Neural cell (in vitro differentiated cells): ENCODE measurements around the gene SLC38A7. TPM values are rescaled to one million over a fixed set of nuclear protein-coding genes. Genes with fewer than 3 reads are reported as not detected.

Experiments
- H2AFZ ChIP-seq: fragments of 200-600, 300-800 bp; sonication (generic), shearing (Covaris generic); 2 replicates; pipeline ENCODE4 v1.6.0; 2014; ENCODE audit warnings: low read depth, mild to moderate bottlenecking, antibody characterized with exemption, low read length, moderate library complexity
- H3F3A ChIP-seq: fragments of 200-600 bp; shearing (Covaris generic); 2 replicates; pipeline ENCODE4 v1.6.1; 2016; ENCODE audit warnings: mild to moderate bottlenecking, moderate library complexity, mixed read lengths, antibody characterized with exemption, low read length; ENCODE audit not compliant: insufficient read depth, poor library complexity, severe bottlenecking
- H3K27ac ChIP-seq: fragments of 200-600, 300-800 bp; sonication (generic), shearing (Covaris generic); 2 replicates; pipeline ENCODE4 v1.5.1; 2014; ENCODE audit warnings: mild to moderate bottlenecking, low read length, moderate library complexity
- H3K27me3 ChIP-seq: fragments of 300-800, 200-600 bp; sonication (generic), shearing (Covaris generic); 2 replicates; pipeline ENCODE4 v1.6.0; 2014; ENCODE audit warnings: mild to moderate bottlenecking, low read depth, low read length, moderate library complexity; ENCODE audit not compliant: insufficient read depth
- H3K36me3 ChIP-seq: fragments of 300-800, 200-600 bp; sonication (generic), shearing (Covaris generic); 2 replicates; pipeline ENCODE4 v1.5.1; 2014; ENCODE audit warnings: mild to moderate bottlenecking, antibody characterized with exemption, low read length, moderate library complexity; ENCODE audit not compliant: insufficient read depth
- H3K4me2 ChIP-seq: fragments of 300-800, 200-600 bp; sonication (generic), shearing (Covaris generic); 2 replicates; pipeline ENCODE4 v1.6.0; 2014; ENCODE audit warnings: mild to moderate bottlenecking, low read length
- H3K4me3 ChIP-seq: fragments of 300-800, 200-600 bp; sonication (generic), shearing (Covaris generic); 2 replicates; pipeline ENCODE4 v1.5.1; 2014; ENCODE audit warnings: mild to moderate bottlenecking, low read length, moderate library complexity
- H3K79me2 ChIP-seq: fragments of 200-600 bp; shearing (Covaris generic); replicated peaks from 2 replicates; pipeline ENCODE4 v1.6.0; 2014; ENCODE audit warnings: mild to moderate bottlenecking, low read length, moderate library complexity; ENCODE audit not compliant: insufficient read depth
- H3K9ac ChIP-seq: fragments of 300-800, 200-600 bp; sonication (generic), shearing (Covaris generic); 2 replicates; pipeline ENCODE4 v1.6.1; 2016; ENCODE audit warnings: mild to moderate bottlenecking, low read length, mixed read lengths
- H3K9me2 ChIP-seq: fragments of 200-600 bp; shearing (Covaris generic); 2 replicates; pipeline ENCODE4 v1.6.1; 2016; ENCODE audit warnings: mild to moderate bottlenecking, low read length, mixed read lengths; ENCODE audit not compliant: insufficient read depth
- H3K9me3 ChIP-seq: fragments of 200-600, 300-800 bp; sonication (generic), shearing (Covaris generic); 2 replicates; pipeline ENCODE4 v1.6.1; 2016; ENCODE audit warnings: mild to moderate bottlenecking, mixed run types, low read length, moderate library complexity, mixed read lengths
- H4K20me1 ChIP-seq: fragments of 200-600 bp; shearing (Covaris generic); 2 replicates; pipeline ENCODE4 v1.6.1; 2016; ENCODE audit warnings: mild to moderate bottlenecking, mixed run types; ENCODE audit not compliant: insufficient read depth
- CTCF ChIP-seq: fragments of 450-650 bp; IDR thresholded peaks from 2 replicates; pipeline ENCODE4 v1.5.1; 2014; ENCODE audit warnings: antibody characterized with exemption, mild to moderate bottlenecking, moderate library complexity; ENCODE audit not compliant: poor library complexity, severe bottlenecking
- EP300 ChIP-seq: fragments of 450-650 bp; conservative IDR thresholded peaks from 2 replicates; pipeline ENCODE4 v1.6.1; 2014; ENCODE audit warnings: antibody characterized with exemption, mild to moderate bottlenecking, moderate library complexity; ENCODE audit not compliant: poor library complexity, severe bottlenecking
- EZH2 ChIP-seq: fragments of 200-600, 300-800 bp; shearing (Covaris generic), sonication (generic); IDR thresholded peaks from 2 replicates; pipeline ENCODE4 v1.6.1; 2014; ENCODE audit warnings: antibody characterized with exemption, low read length, borderline replicate concordance, mild to moderate bottlenecking; ENCODE audit not compliant: insufficient read depth, poor library complexity, severe bottlenecking
- MXI1 ChIP-seq: fragments of 450-650 bp; conservative IDR thresholded peaks from 2 replicates; pipeline ENCODE4 v1.6.1; 2014; ENCODE audit warnings: antibody characterized with exemption, mild to moderate bottlenecking; ENCODE audit not compliant: poor library complexity, severe bottlenecking
- POLR2AphosphoS5 ChIP-seq: IDR thresholded peaks from 2 replicates; pipeline ENCODE4 v1.6.1; 2012
- RAD21 ChIP-seq: fragments of 450-650 bp; conservative IDR thresholded peaks from 2 replicates; pipeline ENCODE4 v1.6.1; 2014; ENCODE audit warnings: antibody characterized with exemption, mild to moderate bottlenecking, moderate library complexity
- REST ChIP-seq: IDR thresholded peaks from 2 replicates; pipeline ENCODE4 v1.6.1; 2012; ENCODE audit warnings: borderline replicate concordance
- SMC3 ChIP-seq: fragments of 450-650 bp; conservative IDR thresholded peaks from 2 replicates; pipeline ENCODE4 v1.6.1; 2014; ENCODE audit warnings: antibody characterized with exemption, mild to moderate bottlenecking, moderate library complexity; ENCODE audit not compliant: poor library complexity
- TAF1 ChIP-seq: IDR thresholded peaks from 2 replicates; pipeline ENCODE4 v1.6.1; 2012; ENCODE audit warnings: low read depth
- polyA plus RNA-seq: library from polyadenylated mRNA; depleted of rRNA; stranded (reverse); fragments of >200 nt; gene quantifications from 2 replicates; pipeline ENCODE4 v1.2.3, GENCODE V29; 2014

Gene SLC38A7
- polyA plus RNA-seq, 1 donor from 2014 or later, result 10.2 TPM

DNA sequence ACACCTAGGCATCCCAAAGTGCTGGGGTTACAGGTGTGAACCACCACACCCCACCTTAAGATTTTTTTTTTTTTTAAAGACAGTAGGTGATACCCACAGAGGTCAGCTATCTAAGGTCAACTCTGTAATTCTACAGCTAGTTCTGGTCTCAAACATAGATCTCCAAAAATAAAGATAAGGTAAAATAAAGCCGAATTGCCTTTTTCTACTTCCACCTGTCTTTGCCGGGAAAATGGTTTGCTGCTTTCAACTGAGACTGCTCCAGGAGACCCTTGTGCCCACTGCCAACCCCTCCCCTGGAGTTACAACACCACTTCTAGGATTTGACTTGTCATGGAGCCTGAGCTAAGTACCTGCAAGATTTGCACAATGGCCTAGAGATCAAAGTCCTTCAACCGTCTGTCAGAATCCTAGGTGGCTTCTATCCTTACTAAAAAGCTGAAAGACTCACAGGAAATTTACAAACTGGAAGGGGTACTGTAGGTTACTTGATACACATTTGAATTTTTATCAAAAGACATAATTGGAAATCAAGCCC, 50.2 kb downstream of the SLC38A7 start:
- no peak overlapping the region for H3K4me2 ChIP-seq
- no peak overlapping the region for H3K9ac ChIP-seq
- H3K4me3 ChIP-seq, result no peak overlapping the region
- H3K27me3 ChIP-seq, result no peaks in the 10 kb centered on the region
- H3F3A ChIP-seq, result no peaks in the 10 kb centered on the region
- H3K9me3 ChIP-seq, result no peaks in the 10 kb centered on the region
- no peaks in the 10 kb centered on the region for H3K36me3 ChIP-seq
- no peak for TF ChIP-seq EP300
- TF ChIP-seq TAF1, result no peak
- TF ChIP-seq REST, result no peak
- no peak for TF ChIP-seq MXI1
- no peak for TF ChIP-seq POLR2AphosphoS5
- no peak for TF ChIP-seq CTCF
- no peak for TF ChIP-seq RAD21
- no peak for TF ChIP-seq EZH2
- H4K20me1 ChIP-seq, result no peaks in the 10 kb centered on the region
- H3K27ac ChIP-seq, result no peak overlapping the region
- H3K79me2 ChIP-seq, result no peaks in the 10 kb centered on the region
- no peaks in the 10 kb centered on the region for H3K9me2 ChIP-seq
- no peak overlapping the region for H2AFZ ChIP-seq

DNA sequence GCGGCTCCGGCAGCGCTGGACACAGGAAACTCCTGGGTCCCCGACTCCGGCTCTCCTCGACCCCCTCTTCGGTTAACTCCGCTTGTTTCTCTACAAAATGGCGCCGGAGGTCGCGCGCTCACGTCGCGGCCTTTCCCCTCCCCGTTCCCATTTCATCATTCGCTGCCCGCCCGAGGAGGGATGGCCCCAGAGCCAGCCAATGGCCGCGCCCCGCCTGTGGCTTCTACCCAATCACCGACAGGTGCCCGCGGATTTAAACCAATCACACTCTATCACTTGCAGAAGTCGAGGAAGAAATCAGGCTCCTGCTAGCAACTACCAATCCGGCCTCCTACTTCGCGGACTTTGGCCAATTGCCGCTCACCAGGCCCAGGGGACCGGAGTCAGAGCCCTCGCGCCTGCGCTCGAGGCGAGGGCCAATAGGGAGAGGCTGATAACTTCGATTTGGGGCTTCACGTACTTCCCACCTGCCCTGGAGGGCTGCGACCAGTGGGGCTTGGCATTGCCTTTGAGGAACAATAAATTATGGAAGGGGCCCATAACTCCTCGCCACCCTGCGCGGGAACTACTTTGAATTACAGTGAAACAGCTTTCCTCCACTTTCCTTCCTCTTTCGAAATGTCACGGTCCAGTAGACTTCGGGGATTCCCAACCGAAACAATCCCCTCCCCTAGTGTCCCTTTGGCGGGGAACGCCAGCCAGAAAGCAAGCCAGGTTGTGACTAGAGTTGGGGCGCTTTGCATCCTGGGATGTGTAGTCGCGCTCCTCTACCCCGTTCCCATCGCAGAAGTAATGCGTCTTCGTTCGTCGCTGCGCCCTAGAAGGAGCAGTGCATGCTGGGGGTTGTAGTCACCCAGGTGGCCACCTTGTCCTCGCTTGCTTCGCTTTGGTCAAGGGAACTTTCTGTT, 54.6 kb downstream of the SLC38A7 start, which contains the start of gene CNOT1:
Gene CNOT1, minus strand, starts transcription at position 94 of the 908 bp plus-strand sequence. CDS start 30,489 bp downstream, outside the sequence.
- Histone ChIP-seq H4K20me1 (no peaks in the 10 kb centered on the region), H3K9me2 (no peaks in the 10 kb centered on the region), H3K4me2 (peak within 1 kb of the TSS; percentile 98), H3K36me3 (no peaks in the 10 kb centered on the region), H3K79me2 (peaks cover 40% of the 10 kb centered on the region), H3K4me3 (peak within 1 kb of the TSS; percentile 88), H3K9me3 (no peaks in the 10 kb centered on the region), H3F3A (no peaks in the 10 kb centered on the region), H3K27ac (peak within 1 kb of the TSS; percentile 93), H2AFZ (peak within 1 kb of the TSS; percentile 86), H3K9ac (peak within 1 kb of the TSS; percentile 94), H3K27me3 (no peaks in the 10 kb centered on the region)
- TF ChIP-seq RAD21 (no peak), REST (peak; percentile 83), SMC3 (no peak), EZH2 (no peak), POLR2AphosphoS5 (peak; percentile 83), TAF1 (peak; percentile 87), EP300 (peak; percentile 48), CTCF (peak; percentile 49), MXI1 (peak; percentile 72)
